ENCODE measurements around the gene SLC25A31. TPM values are rescaled to one million over a fixed set of nuclear protein-coding genes. Genes with fewer than 3 reads are reported as not detected.
A peak's percentile ranks its signal among the peaks of the same experiment; 100 is the strongest.

SLC25A31 gene
- total and polyA plus RNA-seq, 2 of the 13 experiments (the other 11 are each of a cell fraction or from before 2014, with no cell fraction given), result 0.04 TPM; not detected in 1

GRCh38 chr4:127783026-127783769 is 53.0 kb downstream of the SLC25A31 start (continued):
- peak; percentile 61; the same call in 1 of the 2 replicates for TF ChIP-seq PRDM10 (CRISPR knock-in tag; IDR thresholded peaks at IDR 0.05; ENCODE audit: low read depth)
- peak; percentile 13; the same call in 1 of the 2 replicates for TF ChIP-seq ZNF710 (CRISPR knock-in tag; IDR thresholded peaks at IDR 0.05; ENCODE audit: borderline replicate concordance)
- no peak for TF ChIP-seq LCORL (IDR thresholded peaks at IDR 0.05)
- TF ChIP-seq LCORL (CRISPR knock-in tag; IDR thresholded peaks at IDR 0.05), result 0 out of 2 replicates have a peak, but pooled peaks have one; percentile 30
- no peak for TF ChIP-seq MEIS2 (CRISPR knock-in tag; IDR thresholded peaks at IDR 0.05)
- TF ChIP-seq RBM39 (IDR thresholded peaks at IDR 0.05; ENCODE audit: low read depth, low read length, poor library complexity, severe bottlenecking), result peak; percentile 1
- TF ChIP-seq MED8 (CRISPR knock-in tag; IDR thresholded peaks at IDR 0.05; ENCODE audit: insufficient replicate concordance), result peak; percentile 47
- no peak for TF ChIP-seq SATB2 (CRISPR knock-in tag; IDR thresholded peaks at IDR 0.05)

Measured in HepG2 (cell line).